ENCODE results near the gene AGAP1. TPM values are rescaled to one million over a fixed set of nuclear protein-coding genes. Genes with fewer than 3 reads are reported as not detected.

Gene AGAP1
- polyA plus RNA-seq, 2 of the 4 experiments (the other 2 are of a cell fraction): 20.2 to 21.9 TPM

DNA sequence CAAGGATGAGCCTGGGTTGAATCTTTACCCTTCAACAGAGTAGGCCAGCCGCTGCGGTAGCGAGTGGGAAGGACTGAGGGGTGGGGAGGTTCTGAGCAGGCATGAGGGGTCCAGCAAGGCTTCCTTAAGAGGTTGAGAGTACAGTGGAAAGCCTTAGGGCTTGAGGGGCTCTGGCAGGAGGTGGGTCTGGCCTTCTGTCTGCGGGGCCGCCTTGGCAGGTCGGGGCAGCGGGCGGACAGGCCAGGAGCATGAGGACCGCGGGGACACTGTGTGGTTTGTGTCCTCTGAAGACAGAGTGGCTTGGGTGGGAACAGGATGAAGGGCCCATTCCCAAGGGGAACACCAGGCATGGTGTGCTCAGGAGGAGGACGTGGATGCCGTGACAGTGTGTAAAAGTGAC, 250.3 kb downstream of the AGAP1 start:
- H3K9me3 ChIP-seq: no peaks in the 10 kb centered on the region
- 96% methylated on average over 12 of the region's 12 CpGs for WGBS (ENCODE audit: missing lambda C conversion rate)
- no peak overlapping the region for H3K27ac ChIP-seq
- POLR2A ChIA-PET: no interaction called here
- no peak for TF ChIP-seq CBX8 (IDR thresholded peaks at IDR 0.05)
- no peak for TF ChIP-seq ESRRA (IDR thresholded peaks at IDR 0.05; ENCODE audit: borderline replicate concordance, low read length)
- TF ChIP-seq RCOR1 (IDR thresholded peaks at IDR 0.05; ENCODE audit: low read depth, low read length): no peak
- TF ChIP-seq PHF8 (IDR thresholded peaks at IDR 0.05; ENCODE audit: borderline replicate concordance, low read depth): no peak
- TF ChIP-seq FOSL2 (IDR thresholded peaks at IDR 0.05): no peak
- TF ChIP-seq FOSL2 (CRISPR knock-in tag; IDR thresholded peaks at IDR 0.05): no peak
- TF ChIP-seq ELK1 (IDR thresholded peaks at IDR 0.05; ENCODE audit: low read depth, low read length): no peak
- no peak for TF ChIP-seq CBX2 (IDR thresholded peaks at IDR 0.05; ENCODE audit: borderline replicate concordance, low read depth)
- TF ChIP-seq KDM5A (IDR thresholded peaks at IDR 0.05): no peak
- TF ChIP-seq POLR2AphosphoS2 (conservative IDR thresholded peaks at IDR 0.05; ENCODE audit: low read length): no peak
- TF ChIP-seq ZC3H11A (IDR thresholded peaks at IDR 0.05): no peak
- no peak for TF ChIP-seq MAZ (IDR thresholded peaks at IDR 0.05; ENCODE audit: borderline replicate concordance, low read depth, low read length)
- no peak for TF ChIP-seq MYC (IDR thresholded peaks at IDR 0.05; ENCODE audit: borderline replicate concordance, low read length)
- TF ChIP-seq HEYL (CRISPR knock-in tag; IDR thresholded peaks at IDR 0.05): no peak
- TF ChIP-seq HES2 (IDR thresholded peaks at IDR 0.05): no peak
- H3K4me2 ChIP-seq: no peak overlapping the region
- CTCF ChIA-PET: interaction anchor here (1.2 to 11.9 kb wide), 4 partner anchors 9 to 608 kb away, joined by 3 to 190 read pairs (median 22); no protein-coding TSS in a partner anchor
- DNase-seq (ENCODE audit: low read depth in 1 of 2, low spot score in 1 of 2) (no peak), FAIRE-seq (no peak), ATAC-seq (no peak)
- no peaks in the 10 kb centered on the region; the same call in 2 of the 3 replicates for H3K4me1 ChIP-seq
- H3K4me3 ChIP-seq: no peak overlapping the region

- H3K4me3 ChIP-seq: no peak overlapping the region
- H3K27ac ChIP-seq: peak overlapping the region in 1 of 2 experiments; percentile 12; a peak in 1 of 6 replicates
- DNase-seq (ENCODE audit: low read depth in 1 of 2, low spot score in 1 of 2) (no peak), ATAC-seq (no peak), FAIRE-seq (no peak)
- H3K4me2 ChIP-seq: no peak overlapping the region
- H3K9me3 ChIP-seq: no peaks in the 10 kb centered on the region
- TF ChIP-seq RFX5 (IDR thresholded peaks at IDR 0.05) (no peak), CBX8 (IDR thresholded peaks at IDR 0.05) (no peak), SREBF2 (IDR thresholded peaks at IDR 0.05) (no peak), HOXA7 (CRISPR knock-in tag; IDR thresholded peaks at IDR 0.05) (no peak), FOSL2 (IDR thresholded peaks at IDR 0.05) (no peak), FOSL2 (CRISPR knock-in tag; IDR thresholded peaks at IDR 0.05) (no peak), FOXS1 (CRISPR knock-in tag; IDR thresholded peaks at IDR 0.05) (no peak), ESRRA (IDR thresholded peaks at IDR 0.05; ENCODE audit: borderline replicate concordance, low read length) (no peak)
- TF ChIP-seq, protein P1, sequence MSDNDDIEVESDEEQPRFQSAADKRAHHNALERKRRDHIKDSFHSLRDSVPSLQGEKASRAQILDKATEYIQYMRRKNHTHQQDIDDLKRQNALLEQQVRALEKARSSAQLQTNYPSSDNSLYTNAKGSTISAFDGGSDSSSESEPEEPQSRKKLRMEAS (IDR thresholded peaks at IDR 0.05): no peak
- TF ChIP-seq, protein P2, sequence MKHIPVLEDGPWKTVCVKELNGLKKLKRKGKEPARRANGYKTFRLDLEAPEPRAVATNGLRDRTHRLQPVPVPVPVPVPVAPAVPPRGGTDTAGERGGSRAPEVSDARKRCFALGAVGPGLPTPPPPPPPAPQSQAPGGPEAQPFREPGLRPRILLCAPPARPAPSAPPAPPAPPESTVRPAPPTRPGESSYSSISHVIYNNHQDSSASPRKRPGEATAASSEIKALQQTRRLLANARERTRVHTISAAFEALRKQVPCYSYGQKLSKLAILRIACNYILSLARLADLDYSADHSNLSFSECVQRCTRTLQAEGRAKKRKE (CRISPR knock-in tag; IDR thresholded peaks at IDR 0.05; ENCODE audit: low read depth): no peak
- TF ChIP-seq, protein P3, sequence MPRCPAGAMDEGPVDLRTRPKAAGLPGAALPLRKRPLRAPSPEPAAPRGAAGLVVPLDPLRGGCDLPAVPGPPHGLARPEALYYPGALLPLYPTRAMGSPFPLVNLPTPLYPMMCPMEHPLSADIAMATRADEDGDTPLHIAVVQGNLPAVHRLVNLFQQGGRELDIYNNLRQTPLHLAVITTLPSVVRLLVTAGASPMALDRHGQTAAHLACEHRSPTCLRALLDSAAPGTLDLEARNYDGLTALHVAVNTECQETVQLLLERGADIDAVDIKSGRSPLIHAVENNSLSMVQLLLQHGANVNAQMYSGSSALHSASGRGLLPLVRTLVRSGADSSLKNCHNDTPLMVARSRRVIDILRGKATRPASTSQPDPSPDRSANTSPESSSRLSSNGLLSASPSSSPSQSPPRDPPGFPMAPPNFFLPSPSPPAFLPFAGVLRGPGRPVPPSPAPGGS (IDR thresholded peaks at IDR 0.05): no peak
- CTCF ChIA-PET: interaction anchor here (0.6 to 11.9 kb wide), 71 partner anchors 9 to 1640 kb away, joined by 3 to 190 read pairs (median 4); no protein-coding TSS in a partner anchor
- POLR2A ChIA-PET: no interaction called here
- WGBS (ENCODE audit: missing lambda C conversion rate): 93% methylated on average over 6 of the region's 6 CpGs
- H3K4me1 ChIP-seq: no peaks in the 10 kb centered on the region; the same call in 2 of the 3 replicates
Measured at GRCh38 chr2:235745597-235745996, 251.8 kb downstream of the AGAP1 start.

All from A549 (cell line).